K562 (cell line): Measurements from ENCODE around the gene C1orf105.

Experiments used
- CAMTA2 ChIP-seq: fragments of 250-450 bp; sonication (Bioruptor Pico); conservative IDR thresholded peaks from 2 replicates; pipeline ENCODE4 v1.5.1; 2022
- CHD1 ChIP-seq: fragments of 200-600 bp; sonication (generic); IDR thresholded peaks from one replicate; pipeline ENCODE4 v1.6.1; 2012; ENCODE audit warnings: mild to moderate bottlenecking, moderate library complexity, low read length, inconsistent platforms
- CHD4 ChIP-seq: fragments of 200-600 bp; sonication (generic); IDR thresholded peaks from 3 replicates; pipeline ENCODE4 v1.6.1; 2012; ENCODE audit warnings: low read depth, mild to moderate bottlenecking, mixed read lengths, low read length, inconsistent platforms; ENCODE audit not compliant: insufficient read depth, insufficient replicate concordance, poor library complexity, severe bottlenecking
- MEIS2 ChIP-seq: fragments of 450-650 bp; IDR thresholded peaks from 2 replicates; pipeline ENCODE4 v1.6.1; 2014; ENCODE audit warnings: mild to moderate bottlenecking; ENCODE audit not compliant: partially characterized antibody
- SMARCB1 ChIP-seq: IDR thresholded peaks from 2 replicates; pipeline ENCODE4 v1.6.1; 2011; ENCODE audit warnings: improper control_type of control experiment, low read depth; ENCODE audit not compliant: insufficient read length
- TGIF2 ChIP-seq: sonication (generic); formaldehyde crosslinking; IDR thresholded peaks from 2 replicates; pipeline ENCODE4 v1.8.1; 2022; ENCODE audit warnings: mild to moderate bottlenecking, missing genetic modification reagents, moderate library complexity
- U2AF1 ChIP-seq: fragments of 200-400 bp; formaldehyde crosslinking; optimal IDR thresholded peaks from 2 replicates; pipeline ENCODE3; 2017; ENCODE audit warnings: mild to moderate bottlenecking, low read depth, low read length, moderate library complexity
- U2AF2 ChIP-seq: fragments of 200-400 bp; formaldehyde crosslinking; optimal IDR thresholded peaks from 2 replicates; pipeline ENCODE3; 2017; ENCODE audit warnings: low read depth, mild to moderate bottlenecking, low read length
- ZSCAN29 ChIP-seq: fragments of 450-650 bp; IDR thresholded peaks from 2 replicates; pipeline ENCODE4 v1.6.1; 2017
- TF ChIP-seq, protein P1 (sequence below): sonication (generic); formaldehyde crosslinking; IDR thresholded peaks from 2 replicates; pipeline ENCODE4 v1.4.0; 2020; ENCODE audit warnings: mild to moderate bottlenecking, missing genetic modification reagents
- TF ChIP-seq, protein P2 (sequence below): fragments of 450-650 bp; IDR thresholded peaks from 2 replicates; pipeline ENCODE4 v1.6.1; 2016; ENCODE audit warnings: mild to moderate bottlenecking, moderate library complexity
- TF ChIP-seq, protein P3 (sequence below), 2 experiments: fragments of 450-650 bp in 1 of 2; IDR thresholded peaks; 2 replicates each; pipeline ENCODE4 v1.6.1; 2011 to 2017; ENCODE audit warnings: low read depth in 2 of 2, antibody characterized with exemption in 1 of 2, borderline replicate concordance in 1 of 2, low read length in 1 of 2, mild to moderate bottlenecking in 1 of 2, mixed read lengths in 1 of 2; ENCODE audit not compliant: control insufficient read depth in 1 of 2

DNA sequence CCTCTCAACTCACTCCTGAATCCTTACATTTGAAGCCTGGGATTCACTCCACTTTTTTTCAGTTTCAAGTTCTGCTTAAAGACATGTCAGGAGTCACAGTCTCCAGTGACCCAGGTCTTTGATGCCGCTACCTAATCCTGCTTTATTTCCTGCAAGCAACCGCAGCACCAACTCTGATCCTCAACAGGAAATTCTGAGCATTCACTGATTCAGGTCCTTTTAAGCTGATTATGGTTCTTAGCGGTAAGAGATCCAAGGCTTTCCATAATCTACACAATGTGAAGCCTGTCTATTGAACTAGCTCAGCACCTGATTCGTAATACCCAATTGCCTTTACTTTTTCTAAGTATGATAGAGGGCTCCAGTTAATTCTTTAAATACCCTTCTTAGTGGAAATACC, 67.1 kb downstream of the C1orf105 start:
- TF ChIP-seq CAMTA2, result no peak
- TF ChIP-seq, protein P1, sequence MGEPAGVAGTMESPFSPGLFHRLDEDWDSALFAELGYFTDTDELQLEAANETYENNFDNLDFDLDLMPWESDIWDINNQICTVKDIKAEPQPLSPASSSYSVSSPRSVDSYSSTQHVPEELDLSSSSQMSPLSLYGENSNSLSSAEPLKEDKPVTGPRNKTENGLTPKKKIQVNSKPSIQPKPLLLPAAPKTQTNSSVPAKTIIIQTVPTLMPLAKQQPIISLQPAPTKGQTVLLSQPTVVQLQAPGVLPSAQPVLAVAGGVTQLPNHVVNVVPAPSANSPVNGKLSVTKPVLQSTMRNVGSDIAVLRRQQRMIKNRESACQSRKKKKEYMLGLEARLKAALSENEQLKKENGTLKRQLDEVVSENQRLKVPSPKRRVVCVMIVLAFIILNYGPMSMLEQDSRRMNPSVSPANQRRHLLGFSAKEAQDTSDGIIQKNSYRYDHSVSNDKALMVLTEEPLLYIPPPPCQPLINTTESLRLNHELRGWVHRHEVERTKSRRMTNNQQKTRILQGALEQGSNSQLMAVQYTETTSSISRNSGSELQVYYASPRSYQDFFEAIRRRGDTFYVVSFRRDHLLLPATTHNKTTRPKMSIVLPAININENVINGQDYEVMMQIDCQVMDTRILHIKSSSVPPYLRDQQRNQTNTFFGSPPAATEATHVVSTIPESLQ (CRISPR knock-in tag), result no peak
- TF ChIP-seq ZSCAN29, result no peak
- no peak for TF ChIP-seq MEIS2
- TF ChIP-seq CHD4, result no peak
- TF ChIP-seq TGIF2 (CRISPR knock-in tag), result no peak
- TF ChIP-seq, protein P2, sequence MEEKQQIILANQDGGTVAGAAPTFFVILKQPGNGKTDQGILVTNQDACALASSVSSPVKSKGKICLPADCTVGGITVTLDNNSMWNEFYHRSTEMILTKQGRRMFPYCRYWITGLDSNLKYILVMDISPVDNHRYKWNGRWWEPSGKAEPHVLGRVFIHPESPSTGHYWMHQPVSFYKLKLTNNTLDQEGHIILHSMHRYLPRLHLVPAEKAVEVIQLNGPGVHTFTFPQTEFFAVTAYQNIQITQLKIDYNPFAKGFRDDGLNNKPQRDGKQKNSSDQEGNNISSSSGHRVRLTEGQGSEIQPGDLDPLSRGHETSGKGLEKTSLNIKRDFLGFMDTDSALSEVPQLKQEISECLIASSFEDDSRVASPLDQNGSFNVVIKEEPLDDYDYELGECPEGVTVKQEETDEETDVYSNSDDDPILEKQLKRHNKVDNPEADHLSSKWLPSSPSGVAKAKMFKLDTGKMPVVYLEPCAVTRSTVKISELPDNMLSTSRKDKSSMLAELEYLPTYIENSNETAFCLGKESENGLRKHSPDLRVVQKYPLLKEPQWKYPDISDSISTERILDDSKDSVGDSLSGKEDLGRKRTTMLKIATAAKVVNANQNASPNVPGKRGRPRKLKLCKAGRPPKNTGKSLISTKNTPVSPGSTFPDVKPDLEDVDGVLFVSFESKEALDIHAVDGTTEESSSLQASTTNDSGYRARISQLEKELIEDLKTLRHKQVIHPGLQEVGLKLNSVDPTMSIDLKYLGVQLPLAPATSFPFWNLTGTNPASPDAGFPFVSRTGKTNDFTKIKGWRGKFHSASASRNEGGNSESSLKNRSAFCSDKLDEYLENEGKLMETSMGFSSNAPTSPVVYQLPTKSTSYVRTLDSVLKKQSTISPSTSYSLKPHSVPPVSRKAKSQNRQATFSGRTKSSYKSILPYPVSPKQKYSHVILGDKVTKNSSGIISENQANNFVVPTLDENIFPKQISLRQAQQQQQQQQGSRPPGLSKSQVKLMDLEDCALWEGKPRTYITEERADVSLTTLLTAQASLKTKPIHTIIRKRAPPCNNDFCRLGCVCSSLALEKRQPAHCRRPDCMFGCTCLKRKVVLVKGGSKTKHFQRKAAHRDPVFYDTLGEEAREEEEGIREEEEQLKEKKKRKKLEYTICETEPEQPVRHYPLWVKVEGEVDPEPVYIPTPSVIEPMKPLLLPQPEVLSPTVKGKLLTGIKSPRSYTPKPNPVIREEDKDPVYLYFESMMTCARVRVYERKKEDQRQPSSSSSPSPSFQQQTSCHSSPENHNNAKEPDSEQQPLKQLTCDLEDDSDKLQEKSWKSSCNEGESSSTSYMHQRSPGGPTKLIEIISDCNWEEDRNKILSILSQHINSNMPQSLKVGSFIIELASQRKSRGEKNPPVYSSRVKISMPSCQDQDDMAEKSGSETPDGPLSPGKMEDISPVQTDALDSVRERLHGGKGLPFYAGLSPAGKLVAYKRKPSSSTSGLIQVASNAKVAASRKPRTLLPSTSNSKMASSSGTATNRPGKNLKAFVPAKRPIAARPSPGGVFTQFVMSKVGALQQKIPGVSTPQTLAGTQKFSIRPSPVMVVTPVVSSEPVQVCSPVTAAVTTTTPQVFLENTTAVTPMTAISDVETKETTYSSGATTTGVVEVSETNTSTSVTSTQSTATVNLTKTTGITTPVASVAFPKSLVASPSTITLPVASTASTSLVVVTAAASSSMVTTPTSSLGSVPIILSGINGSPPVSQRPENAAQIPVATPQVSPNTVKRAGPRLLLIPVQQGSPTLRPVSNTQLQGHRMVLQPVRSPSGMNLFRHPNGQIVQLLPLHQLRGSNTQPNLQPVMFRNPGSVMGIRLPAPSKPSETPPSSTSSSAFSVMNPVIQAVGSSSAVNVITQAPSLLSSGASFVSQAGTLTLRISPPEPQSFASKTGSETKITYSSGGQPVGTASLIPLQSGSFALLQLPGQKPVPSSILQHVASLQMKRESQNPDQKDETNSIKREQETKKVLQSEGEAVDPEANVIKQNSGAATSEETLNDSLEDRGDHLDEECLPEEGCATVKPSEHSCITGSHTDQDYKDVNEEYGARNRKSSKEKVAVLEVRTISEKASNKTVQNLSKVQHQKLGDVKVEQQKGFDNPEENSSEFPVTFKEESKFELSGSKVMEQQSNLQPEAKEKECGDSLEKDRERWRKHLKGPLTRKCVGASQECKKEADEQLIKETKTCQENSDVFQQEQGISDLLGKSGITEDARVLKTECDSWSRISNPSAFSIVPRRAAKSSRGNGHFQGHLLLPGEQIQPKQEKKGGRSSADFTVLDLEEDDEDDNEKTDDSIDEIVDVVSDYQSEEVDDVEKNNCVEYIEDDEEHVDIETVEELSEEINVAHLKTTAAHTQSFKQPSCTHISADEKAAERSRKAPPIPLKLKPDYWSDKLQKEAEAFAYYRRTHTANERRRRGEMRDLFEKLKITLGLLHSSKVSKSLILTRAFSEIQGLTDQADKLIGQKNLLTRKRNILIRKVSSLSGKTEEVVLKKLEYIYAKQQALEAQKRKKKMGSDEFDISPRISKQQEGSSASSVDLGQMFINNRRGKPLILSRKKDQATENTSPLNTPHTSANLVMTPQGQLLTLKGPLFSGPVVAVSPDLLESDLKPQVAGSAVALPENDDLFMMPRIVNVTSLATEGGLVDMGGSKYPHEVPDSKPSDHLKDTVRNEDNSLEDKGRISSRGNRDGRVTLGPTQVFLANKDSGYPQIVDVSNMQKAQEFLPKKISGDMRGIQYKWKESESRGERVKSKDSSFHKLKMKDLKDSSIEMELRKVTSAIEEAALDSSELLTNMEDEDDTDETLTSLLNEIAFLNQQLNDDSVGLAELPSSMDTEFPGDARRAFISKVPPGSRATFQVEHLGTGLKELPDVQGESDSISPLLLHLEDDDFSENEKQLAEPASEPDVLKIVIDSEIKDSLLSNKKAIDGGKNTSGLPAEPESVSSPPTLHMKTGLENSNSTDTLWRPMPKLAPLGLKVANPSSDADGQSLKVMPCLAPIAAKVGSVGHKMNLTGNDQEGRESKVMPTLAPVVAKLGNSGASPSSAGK, result no peak
- no peak for TF ChIP-seq U2AF1
- TF ChIP-seq, protein P3, sequence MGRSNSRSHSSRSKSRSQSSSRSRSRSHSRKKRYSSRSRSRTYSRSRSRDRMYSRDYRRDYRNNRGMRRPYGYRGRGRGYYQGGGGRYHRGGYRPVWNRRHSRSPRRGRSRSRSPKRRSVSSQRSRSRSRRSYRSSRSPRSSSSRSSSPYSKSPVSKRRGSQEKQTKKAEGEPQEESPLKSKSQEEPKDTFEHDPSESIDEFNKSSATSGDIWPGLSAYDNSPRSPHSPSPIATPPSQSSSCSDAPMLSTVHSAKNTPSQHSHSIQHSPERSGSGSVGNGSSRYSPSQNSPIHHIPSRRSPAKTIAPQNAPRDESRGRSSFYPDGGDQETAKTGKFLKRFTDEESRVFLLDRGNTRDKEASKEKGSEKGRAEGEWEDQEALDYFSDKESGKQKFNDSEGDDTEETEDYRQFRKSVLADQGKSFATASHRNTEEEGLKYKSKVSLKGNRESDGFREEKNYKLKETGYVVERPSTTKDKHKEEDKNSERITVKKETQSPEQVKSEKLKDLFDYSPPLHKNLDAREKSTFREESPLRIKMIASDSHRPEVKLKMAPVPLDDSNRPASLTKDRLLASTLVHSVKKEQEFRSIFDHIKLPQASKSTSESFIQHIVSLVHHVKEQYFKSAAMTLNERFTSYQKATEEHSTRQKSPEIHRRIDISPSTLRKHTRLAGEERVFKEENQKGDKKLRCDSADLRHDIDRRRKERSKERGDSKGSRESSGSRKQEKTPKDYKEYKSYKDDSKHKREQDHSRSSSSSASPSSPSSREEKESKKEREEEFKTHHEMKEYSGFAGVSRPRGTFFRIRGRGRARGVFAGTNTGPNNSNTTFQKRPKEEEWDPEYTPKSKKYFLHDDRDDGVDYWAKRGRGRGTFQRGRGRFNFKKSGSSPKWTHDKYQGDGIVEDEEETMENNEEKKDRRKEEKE (IDR thresholded peaks at IDR 0.05; ENCODE audit: borderline replicate concordance in 1 of 2, control insufficient read depth in 1 of 2, low read depth in 2 of 2, low read length in 1 of 2), result no peak
- TF ChIP-seq CHD1, result no peak
- TF ChIP-seq U2AF2, result no peak
- TF ChIP-seq SMARCB1, result no peak
